A204.1 (cell line): ENCODE results near the gene INO80.
"Not testable (repeated sequence)": the region's sequence is repeated elsewhere in the genome, so short reads cannot be mapped to it uniquely, and the experiment has no call there.

Experiments used
- FAIRE-seq: peaks from 2 replicates; lab custom pipeline; 2012; peaks lifted over from hg19 to GRCh38; lab: Jason Lieb, UNC

The INO80 gene

DNA sequence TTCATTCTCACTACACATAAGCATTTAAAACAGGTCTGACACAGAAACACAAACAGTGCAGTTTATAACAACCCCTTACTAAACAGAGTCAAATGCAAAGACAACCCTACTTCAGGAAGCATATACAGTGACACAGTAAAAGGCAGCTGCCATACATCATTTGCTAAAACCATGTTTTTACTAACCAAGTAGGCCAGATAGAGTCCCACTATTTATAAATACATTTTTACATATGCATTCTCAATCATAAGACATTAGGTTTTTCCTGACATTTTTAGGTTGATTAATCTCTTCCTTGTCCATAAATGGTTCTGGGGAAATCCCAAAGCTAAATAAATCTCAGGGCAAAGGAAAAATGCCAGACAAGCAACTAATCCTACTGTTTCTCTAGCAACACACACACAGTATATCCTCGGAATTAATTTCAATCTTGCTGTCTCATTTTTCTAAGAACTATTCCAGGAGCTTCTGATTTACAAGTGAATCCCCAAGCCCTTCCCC lies 123.8 kb downstream of the INO80 start:
- no peak for FAIRE-seq

DNA sequence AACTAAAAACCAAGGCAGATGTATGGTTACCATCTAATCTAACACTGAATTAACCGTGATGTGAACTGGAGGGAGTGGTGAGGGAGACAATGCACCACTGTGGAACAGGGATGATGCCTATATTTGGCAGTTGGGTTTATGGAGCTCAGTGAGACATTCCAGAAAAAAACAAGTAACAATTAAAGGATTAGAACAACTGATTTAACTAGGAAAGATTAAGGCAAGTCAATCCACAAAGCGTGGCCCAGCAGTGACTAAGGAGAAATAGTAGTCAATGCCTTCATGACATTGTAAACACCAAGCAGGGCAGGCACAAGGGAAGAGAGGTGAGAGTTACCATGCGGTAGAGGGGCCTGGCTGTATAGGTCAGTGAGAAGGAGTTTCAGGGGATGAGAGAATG lies 124.7 kb downstream of the INO80 start:
- no peak for FAIRE-seq

DNA sequence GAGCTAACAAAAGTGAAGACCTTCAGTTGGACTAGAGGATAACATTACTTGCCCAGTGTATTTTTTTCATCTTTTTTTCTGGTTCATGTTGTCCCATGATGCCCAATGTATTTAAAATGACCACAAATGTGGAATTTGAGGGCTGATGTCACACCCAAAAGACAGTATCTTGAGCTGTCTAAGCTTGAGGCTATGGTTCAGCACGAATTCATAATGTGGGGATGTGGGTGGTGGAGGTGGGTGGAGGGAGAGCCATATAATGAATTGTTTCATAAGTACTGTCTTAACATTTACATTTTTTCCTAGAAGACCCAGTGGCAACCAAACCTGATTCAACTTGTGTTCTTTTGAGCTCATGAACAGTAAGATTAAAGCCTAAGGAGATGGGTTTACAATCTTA lies 125.3 kb downstream of the INO80 start:
- FAIRE-seq = no peak

DNA sequence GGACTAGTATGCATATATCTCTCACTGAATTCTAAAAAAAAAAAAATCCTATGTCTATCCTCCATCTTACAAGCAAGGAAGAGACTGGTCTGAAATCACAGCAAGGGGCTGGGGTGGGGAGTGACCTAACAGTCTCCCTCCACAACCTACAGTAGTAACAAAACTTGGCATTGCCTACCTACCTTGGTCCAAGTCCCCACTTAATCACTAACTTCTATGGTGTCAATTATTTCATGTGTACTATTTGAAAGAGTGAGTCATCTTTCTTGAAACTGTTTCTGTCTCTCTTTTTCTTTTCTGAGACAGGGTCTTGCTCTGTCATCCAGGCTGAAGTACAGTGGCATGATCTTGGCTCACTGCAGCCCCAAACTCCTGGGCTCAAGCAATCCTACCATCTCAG lies 126.0 kb downstream of the INO80 start:
- no peak for FAIRE-seq

DNA sequence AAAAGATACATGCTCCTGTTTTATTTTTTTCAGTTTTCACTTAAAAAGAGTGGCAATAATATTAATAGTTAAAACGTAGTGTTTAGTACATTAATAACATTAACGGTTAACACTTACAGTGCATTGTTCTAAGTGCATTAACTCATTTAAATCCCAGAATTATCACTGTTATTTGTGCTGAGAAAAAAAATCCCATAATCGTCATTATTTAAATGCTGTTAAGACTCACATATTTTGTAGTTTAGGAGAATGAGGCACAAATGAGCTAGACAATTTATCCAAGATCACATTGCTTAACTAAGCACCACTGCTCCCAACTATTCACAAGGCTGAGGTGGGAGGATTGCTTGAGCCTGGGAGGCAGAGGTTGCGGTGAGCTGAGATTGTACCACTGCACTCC lies 127.9 kb downstream of the INO80 start:
- no peak for FAIRE-seq

DNA sequence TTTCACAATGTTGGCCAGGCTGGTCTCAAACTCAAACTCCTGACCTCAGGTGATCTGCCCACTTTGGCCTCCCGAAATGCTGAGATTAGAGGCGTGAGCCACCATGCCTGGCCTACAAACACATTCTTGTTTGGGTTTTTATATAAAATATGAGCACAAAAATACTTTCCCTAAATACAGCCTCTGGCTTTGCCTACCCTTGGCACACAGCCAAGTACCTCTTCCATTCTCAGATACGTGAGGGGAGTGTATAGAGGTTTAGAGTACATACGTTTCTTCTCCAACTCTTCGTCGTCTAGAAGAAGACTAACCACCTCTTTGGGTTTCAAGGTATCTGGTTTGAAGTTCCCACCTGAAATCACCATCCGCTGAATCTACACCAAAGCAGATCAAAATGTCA lies 129.3 kb downstream of the INO80 start:
- no peak for FAIRE-seq

DNA sequence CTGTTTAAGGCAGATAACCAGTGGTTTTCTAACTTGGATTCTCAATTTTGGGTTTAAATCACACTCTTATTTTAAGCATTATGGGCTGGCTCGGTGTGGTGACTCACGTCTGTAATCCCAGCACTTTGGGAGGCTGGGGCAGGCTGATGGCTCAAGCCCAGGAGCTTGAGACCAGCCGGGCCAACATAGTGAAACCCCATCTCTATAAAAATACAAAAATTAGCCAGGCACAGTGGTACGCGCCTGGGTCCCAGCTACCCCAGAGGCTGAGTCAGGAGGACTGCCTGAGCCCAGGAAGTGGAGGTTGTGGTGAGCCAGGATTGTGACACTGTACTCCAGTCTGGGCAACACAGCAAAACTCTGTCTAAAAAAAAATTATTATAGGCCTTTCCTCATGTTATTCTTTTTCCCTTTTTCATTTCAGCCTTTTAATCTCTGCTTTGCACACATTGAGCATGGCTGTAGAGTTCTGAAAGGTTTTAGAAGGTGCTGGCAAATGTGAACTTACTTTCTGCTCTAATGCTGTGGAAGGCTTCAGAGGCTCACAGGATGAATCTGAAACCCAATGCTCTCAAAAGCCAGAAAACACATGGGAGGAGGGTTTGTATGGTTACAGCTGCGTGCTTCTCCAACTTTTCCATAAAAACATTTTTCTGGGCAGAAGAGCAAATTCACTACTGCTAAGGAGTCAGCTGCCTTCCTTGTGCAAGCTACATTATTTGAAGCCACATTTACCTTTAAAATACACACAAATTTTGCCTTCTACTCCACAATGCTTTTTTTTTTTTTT lies 130.3 kb downstream of the INO80 start:
- FAIRE-seq = no peak

DNA sequence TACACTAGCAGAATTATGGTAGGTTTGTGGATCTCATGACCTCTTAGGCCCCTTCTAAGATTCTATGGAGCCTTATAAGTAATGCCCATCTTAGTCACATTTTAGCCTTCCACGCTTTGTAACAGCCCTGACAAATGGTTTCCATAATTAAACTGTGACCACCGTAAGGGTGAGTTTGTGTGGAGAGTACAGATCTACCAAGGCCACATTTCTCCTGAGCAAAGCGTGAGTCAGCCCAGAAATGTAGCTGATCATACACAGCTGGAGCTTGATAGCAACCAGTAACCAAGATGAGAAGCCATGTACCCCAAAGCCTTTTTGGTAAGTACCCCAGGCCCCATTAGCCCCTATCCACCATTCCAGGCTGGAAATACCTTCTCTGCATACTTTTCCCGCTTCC lies 131.1 kb downstream of the INO80 start:
- no peak for FAIRE-seq

DNA sequence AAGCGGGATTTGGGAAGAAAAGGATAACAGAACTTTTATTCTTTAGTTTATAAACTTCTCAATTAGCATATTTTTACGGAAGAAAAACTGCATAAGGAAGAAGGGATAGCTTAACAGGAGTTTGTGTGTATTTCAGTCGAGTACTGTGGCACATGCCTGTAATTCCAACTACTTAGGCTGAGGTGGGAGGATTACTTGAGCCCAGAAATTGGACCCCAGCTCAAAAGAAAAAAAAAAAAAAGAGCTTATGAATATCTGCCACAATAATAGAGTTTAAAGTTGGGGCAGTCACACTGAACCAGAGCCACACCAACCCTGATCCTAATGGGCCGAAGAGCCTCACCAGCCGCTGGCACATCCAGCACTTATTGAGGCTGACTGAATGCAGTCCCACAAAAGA lies 131.7 kb downstream of the INO80 start:
- FAIRE-seq = no peak

DNA sequence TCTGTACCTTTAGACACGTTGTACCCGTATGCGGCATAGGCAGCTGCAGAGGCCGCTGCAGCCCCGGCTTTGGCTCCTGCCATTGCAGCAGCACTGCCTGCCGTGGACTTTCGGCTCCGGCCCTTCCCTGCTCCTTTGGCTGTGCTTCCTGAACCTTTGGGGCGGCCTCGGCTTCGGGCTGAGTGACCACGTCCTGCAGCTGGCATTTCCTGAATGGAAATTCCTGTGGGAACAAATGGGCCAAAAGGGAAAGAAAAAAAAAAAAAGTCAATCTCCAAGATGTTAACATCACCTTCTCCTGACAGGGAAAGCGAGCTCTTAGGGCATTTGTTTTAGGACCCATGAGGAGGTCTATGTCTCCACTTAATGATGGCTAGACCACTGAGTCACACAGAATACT lies 133.2 kb downstream of the INO80 start:
- FAIRE-seq = no peak

DNA sequence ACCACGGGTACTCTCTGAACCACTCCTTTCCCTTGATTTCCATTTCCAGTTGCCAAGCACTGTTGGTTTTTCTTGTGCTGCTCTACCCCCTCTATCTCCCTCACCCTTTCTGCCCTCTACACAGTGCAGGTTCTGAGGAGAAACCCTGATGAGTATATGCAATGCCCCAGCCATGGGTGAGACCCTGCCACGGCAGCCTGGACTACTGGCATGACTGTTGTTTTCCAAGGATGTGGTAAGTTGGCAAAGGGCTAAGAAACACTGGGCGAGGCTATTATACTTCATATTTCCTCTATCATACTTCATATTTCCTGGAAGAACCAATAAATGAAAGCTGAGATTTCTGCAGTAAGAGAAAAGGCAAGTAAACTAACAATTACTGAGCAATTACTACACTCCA lies 134.9 kb downstream of the INO80 start:
- FAIRE-seq = no peak

DNA sequence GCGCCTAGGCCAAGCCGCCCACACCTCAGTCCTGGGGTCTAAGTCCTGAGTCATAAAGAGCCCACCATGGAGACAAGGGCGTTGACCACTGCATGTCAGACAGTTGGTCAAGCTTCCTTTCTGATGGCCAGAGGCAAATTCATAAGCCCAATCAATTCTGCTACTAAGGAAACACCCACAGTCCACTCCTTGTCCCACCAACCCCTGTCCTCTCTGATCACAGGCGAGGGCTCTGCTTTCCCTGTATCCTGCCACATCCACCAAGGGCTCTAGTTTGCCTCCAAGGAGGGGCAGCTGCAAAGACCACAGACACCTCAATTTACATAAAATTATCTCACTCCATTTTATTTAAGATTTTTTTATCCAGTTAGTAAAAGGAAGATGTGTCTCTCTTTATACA lies 137.5 kb downstream of the INO80 start:
- no peak for FAIRE-seq

DNA sequence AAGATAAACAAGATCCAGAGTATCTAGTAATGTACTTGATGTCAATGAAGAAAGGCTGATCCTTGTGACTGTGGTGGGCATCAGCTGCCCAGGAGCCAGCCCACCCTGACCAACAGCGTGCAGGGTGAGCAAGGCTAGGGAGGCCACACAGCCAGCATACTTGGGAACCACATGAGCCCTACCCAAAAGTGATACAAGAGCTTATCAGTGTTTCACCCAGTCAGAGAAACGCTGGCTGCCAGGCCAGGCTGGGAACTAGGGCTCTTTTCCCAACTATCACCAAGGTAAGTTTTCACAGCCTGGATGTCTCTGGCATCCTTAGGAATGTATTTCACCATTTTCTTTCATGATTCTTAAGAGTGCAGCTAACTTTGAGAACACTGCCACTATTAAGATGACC lies 137.9 kb downstream of the INO80 start:
- no peak for FAIRE-seq

DNA sequence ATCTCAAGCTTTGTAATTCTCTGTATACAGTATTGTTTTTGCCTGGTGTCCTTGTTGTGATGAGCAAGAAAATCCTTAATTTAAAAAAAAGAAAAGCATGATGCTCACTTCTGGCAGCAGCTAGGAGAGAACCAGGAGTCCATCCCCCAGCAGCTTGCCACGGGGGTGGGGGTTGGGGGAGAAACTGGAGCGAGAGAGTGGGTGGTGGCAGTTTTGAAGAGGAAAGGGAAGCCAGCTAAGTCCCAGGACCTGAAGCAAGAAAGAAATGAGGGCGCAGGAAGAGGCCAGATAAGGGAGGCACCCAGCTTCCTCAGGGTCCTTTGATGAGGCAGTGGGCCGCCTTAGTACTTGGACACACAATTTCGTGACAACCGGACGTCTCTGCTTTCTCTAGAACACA lies 139.3 kb downstream of the INO80 start:
- FAIRE-seq = no peak

DNA sequence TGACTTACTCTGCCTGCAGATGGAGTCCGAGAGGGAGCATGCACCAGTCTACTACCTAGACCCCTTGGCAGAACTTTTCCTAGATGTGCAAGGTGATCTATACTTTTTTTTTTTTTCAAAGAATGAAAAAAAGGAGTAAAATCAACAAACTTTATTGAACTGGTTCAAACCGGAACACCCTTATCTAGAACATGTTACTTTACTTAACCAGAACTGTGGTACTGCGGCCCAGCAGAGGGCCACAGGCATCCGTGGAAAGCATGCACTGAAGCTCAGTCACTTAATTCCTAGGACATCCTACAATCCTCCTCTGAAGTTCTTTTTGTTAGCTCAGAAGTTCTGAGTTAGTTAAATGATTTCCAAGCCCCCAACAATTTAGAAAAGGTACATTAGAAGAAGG lies 141.2 kb downstream of the INO80 start:
- no peak for FAIRE-seq

DNA sequence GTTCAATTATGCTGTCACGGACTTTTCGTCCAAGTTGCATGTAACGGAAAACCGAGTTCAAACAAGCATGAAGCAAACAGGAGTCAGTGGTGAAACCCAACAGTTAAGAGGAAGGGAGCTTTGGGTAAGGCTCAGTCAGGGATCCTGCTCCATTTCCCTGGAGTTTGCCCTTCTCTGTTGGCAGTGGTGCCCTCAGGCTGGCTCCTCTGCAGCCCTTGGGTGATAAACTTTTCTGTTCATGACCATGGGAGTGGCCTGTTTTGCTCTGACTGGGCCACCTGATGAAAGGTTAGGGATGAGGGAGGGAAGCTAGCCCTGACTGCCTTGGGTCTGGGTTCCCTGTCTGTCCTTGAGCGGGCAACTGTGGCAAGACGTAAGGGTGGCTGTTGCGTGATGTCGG lies 146.7 kb downstream of the INO80 start:
- no peak for FAIRE-seq

DNA sequence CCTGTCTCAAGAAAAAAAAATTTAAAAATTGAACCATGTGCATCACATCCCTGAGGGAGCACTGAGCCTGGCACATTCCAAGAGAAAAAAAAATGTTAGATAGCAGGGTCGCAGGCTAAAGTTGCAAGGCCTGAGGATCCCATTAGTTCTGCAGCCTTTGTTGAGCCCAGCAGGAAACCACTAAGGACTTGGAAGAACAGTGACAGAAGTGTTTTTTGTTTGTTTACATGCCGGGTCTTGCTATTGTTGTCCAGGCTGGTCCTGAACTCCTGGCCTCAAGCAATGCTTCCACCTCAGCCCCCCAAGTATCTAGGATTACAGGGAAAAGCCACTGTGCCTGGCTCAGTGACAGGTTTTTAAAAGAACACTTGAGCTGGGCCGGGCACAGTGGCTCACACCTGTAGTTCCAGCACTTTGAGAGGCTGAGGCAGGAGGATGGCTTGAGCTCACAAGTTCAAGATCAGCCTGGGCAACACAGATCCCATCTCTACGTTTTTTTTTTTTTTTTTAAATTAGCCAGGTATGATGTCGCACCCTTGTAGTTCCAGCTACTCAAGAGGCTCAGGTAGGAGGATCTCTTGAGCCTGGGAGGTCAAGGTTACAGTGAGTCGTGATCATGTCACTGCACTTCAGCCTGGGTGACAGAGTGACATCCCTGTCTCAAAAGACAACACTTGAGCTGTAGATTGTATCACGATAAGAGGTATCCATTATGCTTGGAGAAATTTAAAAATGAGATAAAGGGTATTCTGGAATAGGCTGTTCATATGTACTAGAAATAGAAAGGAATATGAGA lies 147.6 kb downstream of the INO80 start:
- FAIRE-seq = no peak

DNA sequence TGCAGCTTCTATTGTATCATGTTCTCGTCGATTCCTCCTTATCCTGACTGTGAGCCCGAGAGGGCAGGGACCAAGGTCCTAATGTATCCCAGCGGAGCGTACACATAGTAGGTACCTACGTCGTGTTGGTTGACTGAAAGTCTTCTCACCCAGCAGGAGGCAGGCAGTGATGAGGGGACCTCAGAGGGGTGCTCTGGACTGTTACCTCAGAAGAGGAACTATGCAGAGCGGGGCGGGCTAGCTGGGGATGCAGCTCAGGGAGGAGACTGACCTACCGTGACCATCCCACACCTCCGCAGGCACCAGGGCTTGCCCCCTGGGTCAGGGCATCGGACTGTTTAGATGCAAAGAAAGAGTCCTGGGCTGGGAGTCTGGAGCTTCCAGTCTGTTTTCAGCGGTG lies 151.4 kb downstream of the INO80 start:
- no peak for FAIRE-seq

DNA sequence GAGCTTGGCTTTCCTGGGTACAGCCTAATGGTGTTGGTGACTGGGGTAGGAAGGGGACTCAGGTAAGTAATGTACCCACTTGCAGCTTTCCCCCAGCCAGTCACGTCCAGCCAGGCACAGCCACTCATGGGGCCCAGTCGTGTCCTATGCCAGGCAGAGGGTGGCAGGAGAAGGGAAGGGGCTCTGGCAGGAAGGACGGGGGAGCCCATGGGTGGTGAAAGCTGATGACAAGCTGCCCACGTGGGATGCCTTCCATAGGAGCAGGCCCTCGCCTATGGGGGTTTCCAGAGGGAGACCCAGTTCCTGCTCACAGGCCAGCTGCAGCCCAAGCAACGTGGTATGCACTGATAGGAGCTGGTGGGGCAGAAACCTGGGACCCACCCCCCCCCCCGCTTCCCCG lies 152.1 kb downstream of the INO80 start:
- FAIRE-seq = no peak

DNA sequence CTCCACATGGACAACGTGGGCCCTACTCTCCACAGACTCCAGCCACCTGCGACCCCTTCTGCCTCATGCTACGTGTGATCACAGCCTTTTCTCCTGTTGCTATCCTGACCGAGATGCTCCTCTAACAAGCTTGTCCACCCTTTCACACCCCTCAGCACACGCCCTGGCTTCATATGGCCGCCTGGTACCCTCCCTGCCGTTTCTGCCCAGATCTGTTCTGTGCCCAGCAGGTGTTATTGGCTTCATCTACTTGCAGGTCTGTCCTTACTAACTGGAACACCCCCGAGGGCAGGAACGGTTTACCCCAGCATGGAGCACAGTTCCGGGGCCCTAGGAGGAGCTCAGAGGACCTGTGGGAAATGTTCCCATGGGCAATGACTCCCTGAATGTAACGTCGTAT lies 152.9 kb downstream of the INO80 start:
- FAIRE-seq = no peak

DNA sequence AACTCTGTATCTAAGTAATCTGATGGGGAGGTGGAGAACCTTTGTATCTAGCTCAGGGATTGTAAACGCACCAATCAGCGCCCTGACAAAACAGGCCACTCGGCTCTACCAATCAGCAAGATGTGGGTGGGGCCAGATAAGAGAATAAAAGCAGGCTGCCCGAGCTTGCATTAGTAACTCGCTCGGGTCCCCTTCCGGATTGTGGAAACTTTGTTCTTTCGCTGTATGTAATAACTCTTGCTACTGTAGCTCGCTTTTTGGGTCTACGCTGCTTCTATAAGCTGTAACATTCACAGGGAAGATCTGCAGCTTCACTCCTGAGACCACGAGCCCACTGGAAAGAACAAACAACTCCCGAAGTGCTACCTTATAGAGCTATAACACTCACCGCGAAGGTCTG lies 153.8 kb downstream of the INO80 start:
- FAIRE-seq = not testable (repeated sequence)

DNA sequence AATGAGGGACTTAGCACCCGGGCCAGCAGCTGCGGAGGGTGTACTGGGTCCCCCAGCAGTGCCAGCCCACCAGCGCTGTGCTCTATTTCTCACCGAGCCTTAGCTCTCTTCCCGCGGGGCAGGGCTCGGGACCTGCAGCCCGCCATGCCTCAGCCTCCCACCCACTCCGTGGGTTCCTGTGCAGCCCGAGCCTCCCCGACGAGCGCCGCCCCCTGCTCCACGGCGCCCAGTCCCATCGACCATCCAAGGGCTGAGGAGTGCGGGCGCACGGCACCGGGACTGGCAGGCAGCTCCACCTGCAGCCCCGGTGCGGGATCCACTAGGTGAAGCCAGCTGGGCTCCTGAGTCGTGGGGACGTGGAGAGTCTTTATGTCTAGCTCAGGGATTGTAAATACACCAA lies 154.3 kb downstream of the INO80 start:
- FAIRE-seq = not testable (repeated sequence)

DNA sequence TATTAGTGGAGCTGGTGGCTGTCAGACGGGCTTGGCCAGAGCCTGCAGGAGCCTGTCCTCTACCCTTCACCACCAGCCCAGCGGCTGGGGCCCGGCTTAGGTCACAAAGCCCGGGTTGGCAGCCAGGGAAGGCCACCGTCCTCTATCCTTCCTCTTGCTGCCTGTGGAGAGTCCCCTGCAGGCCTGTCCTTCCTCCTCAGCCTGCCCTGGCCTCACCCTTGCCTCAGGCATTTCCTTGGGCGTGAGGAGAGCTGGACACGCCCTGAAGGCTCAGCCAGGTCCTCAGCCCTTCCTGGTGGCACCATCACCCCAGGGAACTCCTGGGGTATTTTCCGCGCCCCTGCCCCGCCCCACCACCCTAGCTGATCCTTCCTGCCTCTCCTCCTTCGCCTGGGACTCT lies 155.2 kb downstream of the INO80 start:
- no peak for FAIRE-seq
